Measurements from ENCODE around the gene TIMM29.

DNA sequence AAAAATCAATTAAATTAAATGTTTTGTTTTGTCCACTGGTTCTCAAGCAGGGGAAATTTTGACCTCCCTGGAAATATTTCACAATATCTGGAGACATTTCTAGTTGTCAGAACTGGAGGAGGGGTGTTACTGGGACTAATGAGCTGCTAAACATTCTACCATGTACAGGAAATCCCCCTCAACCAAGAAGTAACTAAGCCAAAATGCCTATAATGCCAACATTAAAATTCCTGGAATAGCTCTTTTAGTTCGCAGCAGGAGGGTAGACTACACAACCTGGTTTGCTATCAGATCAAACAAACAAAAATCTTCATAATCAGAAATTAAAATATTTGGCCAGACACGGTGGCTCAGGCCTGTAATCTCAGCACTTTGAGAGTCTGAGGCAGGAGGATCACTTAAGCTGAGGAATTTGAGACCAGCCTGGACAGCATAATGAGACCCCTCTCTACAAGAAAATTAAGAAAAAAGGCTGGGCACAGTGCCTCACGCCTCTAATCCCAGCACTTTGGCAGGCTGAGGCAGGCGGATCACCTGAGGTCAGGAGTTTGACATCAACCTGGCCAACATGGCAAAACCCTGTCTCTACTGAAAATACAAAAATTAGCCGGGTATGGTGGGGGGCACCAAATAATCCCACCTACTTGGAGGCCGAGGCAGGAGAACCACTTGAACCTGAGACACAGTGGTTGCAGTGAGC is 18.5 kb downstream of the TIMM29 start:
- TF ChIP-seq POLR2AphosphoS5 (IDR thresholded peaks at IDR 0.05) = no peak
- TF ChIP-seq, protein P1, sequence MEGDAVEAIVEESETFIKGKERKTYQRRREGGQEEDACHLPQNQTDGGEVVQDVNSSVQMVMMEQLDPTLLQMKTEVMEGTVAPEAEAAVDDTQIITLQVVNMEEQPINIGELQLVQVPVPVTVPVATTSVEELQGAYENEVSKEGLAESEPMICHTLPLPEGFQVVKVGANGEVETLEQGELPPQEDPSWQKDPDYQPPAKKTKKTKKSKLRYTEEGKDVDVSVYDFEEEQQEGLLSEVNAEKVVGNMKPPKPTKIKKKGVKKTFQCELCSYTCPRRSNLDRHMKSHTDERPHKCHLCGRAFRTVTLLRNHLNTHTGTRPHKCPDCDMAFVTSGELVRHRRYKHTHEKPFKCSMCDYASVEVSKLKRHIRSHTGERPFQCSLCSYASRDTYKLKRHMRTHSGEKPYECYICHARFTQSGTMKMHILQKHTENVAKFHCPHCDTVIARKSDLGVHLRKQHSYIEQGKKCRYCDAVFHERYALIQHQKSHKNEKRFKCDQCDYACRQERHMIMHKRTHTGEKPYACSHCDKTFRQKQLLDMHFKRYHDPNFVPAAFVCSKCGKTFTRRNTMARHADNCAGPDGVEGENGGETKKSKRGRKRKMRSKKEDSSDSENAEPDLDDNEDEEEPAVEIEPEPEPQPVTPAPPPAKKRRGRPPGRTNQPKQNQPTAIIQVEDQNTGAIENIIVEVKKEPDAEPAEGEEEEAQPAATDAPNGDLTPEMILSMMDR (IDR thresholded peaks at IDR 0.05) = no peak

All from prostate gland (tissue), 2 donors.